ENCODE data around the gene VPS26A. TPM values are rescaled to one million over a fixed set of nuclear protein-coding genes. Genes with fewer than 3 reads are reported as not detected.
"Not testable (repeated sequence)": the region's sequence is repeated elsewhere in the genome, so short reads cannot be mapped to it uniquely, and the experiment has no call there.

VPS26A gene
- total RNA-seq, 1 donor from 2014 or later, result 56.0 TPM

DNA sequence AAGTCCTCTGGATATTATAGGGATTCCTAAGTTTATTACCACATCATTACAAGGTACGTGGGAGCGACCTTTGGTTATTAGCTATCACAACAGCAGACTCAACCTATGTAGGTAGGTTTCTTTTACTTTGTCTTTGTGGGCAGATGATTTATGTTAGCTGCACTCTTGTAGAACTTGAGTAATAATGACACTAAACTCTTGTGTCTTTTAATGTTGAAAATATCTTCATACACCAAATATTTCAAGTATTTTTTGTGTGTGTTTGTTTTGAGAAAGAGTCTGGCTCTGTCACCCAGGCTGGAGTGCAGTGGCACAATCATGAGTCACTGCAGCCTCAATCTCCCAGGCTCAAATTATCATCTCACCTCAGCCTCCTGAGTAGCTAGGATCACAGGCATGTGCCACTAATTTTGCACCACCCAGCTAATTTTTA, 36.8 kb downstream of the VPS26A start:
- H3K4me3 Mint-ChIP-seq, result no peak overlapping the region
- H3K9me3 Mint-ChIP-seq, result no peaks in the 10 kb centered on the region
- H3K27me3 Mint-ChIP-seq, result no peaks in the 10 kb centered on the region
- peaks cover 10% of the 10 kb centered on the region for H3K36me3 Mint-ChIP-seq
- H3K27ac Mint-ChIP-seq, result no peak overlapping the region
- TF ChIP-seq, protein P1, sequence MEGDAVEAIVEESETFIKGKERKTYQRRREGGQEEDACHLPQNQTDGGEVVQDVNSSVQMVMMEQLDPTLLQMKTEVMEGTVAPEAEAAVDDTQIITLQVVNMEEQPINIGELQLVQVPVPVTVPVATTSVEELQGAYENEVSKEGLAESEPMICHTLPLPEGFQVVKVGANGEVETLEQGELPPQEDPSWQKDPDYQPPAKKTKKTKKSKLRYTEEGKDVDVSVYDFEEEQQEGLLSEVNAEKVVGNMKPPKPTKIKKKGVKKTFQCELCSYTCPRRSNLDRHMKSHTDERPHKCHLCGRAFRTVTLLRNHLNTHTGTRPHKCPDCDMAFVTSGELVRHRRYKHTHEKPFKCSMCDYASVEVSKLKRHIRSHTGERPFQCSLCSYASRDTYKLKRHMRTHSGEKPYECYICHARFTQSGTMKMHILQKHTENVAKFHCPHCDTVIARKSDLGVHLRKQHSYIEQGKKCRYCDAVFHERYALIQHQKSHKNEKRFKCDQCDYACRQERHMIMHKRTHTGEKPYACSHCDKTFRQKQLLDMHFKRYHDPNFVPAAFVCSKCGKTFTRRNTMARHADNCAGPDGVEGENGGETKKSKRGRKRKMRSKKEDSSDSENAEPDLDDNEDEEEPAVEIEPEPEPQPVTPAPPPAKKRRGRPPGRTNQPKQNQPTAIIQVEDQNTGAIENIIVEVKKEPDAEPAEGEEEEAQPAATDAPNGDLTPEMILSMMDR (conservative IDR thresholded peaks at IDR 0.05), result no peak
- no peak for DNase-seq (ENCODE audit: extremely low spot score, unreplicated experiment)
- no peaks in the 10 kb centered on the region for H3K4me1 Mint-ChIP-seq (ENCODE audit: unreplicated experiment)

DNA sequence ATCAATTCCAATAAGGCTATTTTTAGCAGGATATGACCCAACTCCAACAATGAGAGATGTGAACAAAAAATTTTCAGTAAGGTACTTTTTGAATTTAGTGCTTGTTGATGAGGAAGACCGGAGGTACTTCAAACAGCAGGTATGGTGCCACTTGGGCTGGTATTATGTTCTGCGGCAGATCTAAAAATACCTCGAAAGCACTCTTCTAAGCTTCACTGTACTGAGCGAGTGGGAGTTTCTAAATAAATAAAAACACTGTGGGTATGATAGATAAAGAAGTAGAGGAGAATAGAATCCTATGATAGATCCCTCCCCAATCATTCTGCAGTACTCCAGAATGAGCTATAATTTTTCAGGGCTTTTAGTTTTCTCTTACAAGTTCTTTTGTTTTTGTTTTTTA, 44.5 kb downstream of the VPS26A start:
- Mint-ChIP-seq H3K4me3 (no peak overlapping the region), H3K36me3 (peaks cover 5% of the 10 kb centered on the region), H3K9me3 (no peaks in the 10 kb centered on the region), H3K4me1 (ENCODE audit: unreplicated experiment) (no peaks in the 10 kb centered on the region), H3K27me3 (no peaks in the 10 kb centered on the region), H3K27ac (no peak overlapping the region)
- DNase-seq (ENCODE audit: extremely low spot score, unreplicated experiment), result no peak
- TF ChIP-seq, protein P1 (conservative IDR thresholded peaks at IDR 0.05), result no peak

DNA sequence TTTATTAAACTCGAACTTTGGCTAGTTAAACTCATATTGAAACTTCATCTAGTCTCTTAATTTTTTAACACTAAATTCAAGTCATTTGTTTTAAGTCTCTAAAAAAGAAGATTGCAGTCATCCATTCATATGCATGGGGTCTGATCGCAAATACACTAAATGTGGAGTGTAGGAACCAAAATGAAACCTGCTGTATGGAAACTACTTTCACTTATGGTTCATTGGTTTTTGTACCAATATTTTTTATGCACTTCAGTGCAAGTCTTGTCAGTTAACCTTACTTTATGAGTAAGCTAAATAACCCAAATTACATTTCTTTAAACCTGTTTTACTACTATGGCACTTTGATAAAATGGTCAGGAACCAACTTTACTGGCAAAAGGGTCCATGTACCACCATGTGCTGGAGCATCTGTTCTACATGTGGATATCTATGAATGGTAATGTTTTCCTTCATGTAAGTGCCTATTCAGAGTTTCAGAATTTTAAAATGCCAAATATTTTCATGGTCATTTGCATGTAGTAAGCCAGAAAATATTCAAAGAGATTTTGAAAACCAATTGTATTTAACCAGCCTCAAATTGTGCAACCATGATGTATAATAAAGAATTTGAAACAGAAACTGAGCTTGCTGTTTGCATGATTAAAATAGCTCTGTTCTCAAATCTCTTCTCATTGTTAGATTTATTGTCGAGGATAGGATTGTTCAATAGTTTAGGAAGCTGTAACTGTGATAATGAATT, 48.4 kb downstream of the VPS26A start:
- TF ChIP-seq, protein P1 (conservative IDR thresholded peaks at IDR 0.05), result no peak
- DNase-seq (ENCODE audit: extremely low spot score, unreplicated experiment), result no peak
- Mint-ChIP-seq H3K27me3 (no peaks in the 10 kb centered on the region), H3K27ac (no peak overlapping the region), H3K4me1 (ENCODE audit: unreplicated experiment) (no peaks in the 10 kb centered on the region), H3K36me3 (peaks cover 5% of the 10 kb centered on the region), H3K9me3 (no peaks in the 10 kb centered on the region), H3K4me3 (no peak overlapping the region)

DNA sequence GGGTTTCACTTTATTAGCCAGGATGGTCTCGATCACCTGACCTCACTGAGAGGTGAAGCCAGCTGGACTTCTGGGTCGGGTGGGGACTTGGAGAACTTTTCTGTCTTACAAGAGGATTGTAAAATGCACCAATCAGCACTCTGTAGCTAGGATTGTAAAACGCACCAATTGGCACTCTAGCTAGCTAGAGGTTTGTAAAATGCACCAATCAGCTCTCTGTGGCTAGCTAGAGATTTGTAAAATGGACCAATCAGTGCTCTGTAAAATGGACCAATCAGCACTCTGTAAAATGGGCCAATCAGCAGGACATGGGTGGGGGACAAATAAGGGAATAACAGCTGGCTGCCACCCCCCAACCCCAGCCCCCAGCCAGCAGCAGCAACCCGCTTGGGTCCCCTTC, 51.3 kb downstream of the VPS26A start:
- not testable (repeated sequence) for H3K27ac Mint-ChIP-seq; H3K27me3 Mint-ChIP-seq; DNase-seq (ENCODE audit: extremely low spot score, unreplicated experiment); H3K36me3 Mint-ChIP-seq; H3K4me1 Mint-ChIP-seq (ENCODE audit: unreplicated experiment); H3K4me3 Mint-ChIP-seq; H3K9me3 Mint-ChIP-seq

DNA sequence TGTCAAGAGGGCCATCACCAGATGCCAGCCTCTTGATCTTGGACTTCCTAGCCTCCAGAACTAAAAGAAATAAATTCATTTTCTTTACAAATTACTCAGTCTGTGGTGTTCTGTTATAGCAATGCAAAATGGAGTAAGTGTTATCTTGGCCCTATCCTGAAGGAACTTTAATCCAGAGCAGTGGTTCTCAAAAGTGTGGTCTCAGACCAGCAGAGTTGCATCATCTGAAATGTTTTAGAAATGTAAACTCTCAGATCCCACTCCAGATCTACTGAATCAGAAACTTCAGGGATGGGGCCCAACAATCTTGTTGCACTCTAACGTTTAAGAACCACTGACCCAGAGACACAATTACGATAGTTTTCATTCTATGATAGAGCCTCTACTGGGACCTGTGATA, 52.8 kb downstream of the VPS26A start:
- H3K9me3 Mint-ChIP-seq, result no peaks in the 10 kb centered on the region
- no peaks in the 10 kb centered on the region for H3K27me3 Mint-ChIP-seq
- peaks cover 13% of the 10 kb centered on the region for H3K4me1 Mint-ChIP-seq (ENCODE audit: unreplicated experiment)
- TF ChIP-seq, protein P1 (conservative IDR thresholded peaks at IDR 0.05), result no peak
- H3K27ac Mint-ChIP-seq, result peak overlapping the region; percentile 27
- H3K36me3 Mint-ChIP-seq, result no peaks in the 10 kb centered on the region
- H3K4me3 Mint-ChIP-seq, result no peak overlapping the region
- no peak for DNase-seq (ENCODE audit: extremely low spot score, unreplicated experiment)

DNA sequence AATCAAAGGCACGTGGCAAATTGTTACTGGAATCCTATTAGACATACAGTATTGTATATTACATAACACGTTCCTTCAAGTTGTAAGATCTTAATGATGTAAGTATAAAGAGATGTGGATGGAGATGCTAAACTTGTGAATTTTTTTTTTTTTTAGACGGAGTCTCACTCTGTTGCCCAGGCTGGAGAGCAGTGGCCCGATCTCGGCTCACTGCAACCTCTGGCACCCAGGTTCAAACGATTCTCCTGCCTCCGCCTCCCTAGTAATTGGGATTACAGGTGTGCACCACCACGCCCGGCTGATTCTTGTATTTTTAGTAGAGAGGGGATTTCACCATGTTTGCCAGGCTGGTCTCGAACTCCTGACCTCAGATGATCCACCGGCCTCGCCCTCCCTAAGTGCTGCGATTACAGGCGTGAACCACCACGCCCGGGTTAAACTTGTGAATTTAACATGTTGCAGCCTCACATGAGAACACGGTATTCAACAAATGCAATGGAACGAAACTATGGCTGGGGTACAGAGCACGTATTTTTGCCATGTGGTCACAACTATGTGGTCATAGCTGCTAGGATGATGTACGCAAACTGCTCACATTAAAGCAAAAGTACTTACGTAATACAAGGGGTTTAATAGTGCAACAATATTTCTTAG, 55.2 kb downstream of the VPS26A start:
- no peaks in the 10 kb centered on the region for H3K27me3 Mint-ChIP-seq
- peaks cover 5% of the 10 kb centered on the region for H3K36me3 Mint-ChIP-seq
- H3K4me3 Mint-ChIP-seq, result peak overlapping the region; percentile 94
- H3K4me1 Mint-ChIP-seq (ENCODE audit: unreplicated experiment), result peaks cover 17% of the 10 kb centered on the region
- H3K9me3 Mint-ChIP-seq, result no peaks in the 10 kb centered on the region
- TF ChIP-seq, protein P1 (conservative IDR thresholded peaks at IDR 0.05), result no peak
- H3K27ac Mint-ChIP-seq, result peak overlapping the region; percentile 100
- no peak for DNase-seq (ENCODE audit: extremely low spot score, unreplicated experiment)

Measured in type B pancreatic cell (in vitro differentiated cells).